MM.1S (cell line): ENCODE results near the gene DDI2.

Experiments used
- DNase-seq: peaks from one replicate; pipeline ENCODE4 v3.0.0-alpha.2; 2015
- H2AFZ ChIP-seq: fragments of 300-600 bp; sonication (generic); 2 replicates; pipeline ENCODE4 v1.6.0; 2016; ENCODE audit warnings: antibody characterized with exemption, low read length
- H3F3A ChIP-seq: fragments of 300-600 bp; sonication (generic); 2 replicates; pipeline ENCODE4 v1.6.1; 2016; ENCODE audit warnings: mild to moderate bottlenecking, antibody characterized with exemption, low read length, moderate library complexity, mixed read lengths; ENCODE audit not compliant: insufficient read depth
- H3K27ac ChIP-seq: fragments of 300-600 bp; sonication (generic); 2 replicates; pipeline ENCODE4 v1.5.1; 2016; ENCODE audit warnings: mild to moderate bottlenecking, low read length
- H3K27me3 ChIP-seq: fragments of 300-600 bp; sonication (generic); replicated peaks from 2 replicates; pipeline ENCODE4 v1.6.0; 2016; ENCODE audit warnings: low read length; ENCODE audit not compliant: insufficient read depth
- H3K36me3 ChIP-seq: fragments of 300-600 bp; sonication (generic); replicated peaks from 2 replicates; pipeline ENCODE4 v1.6.1; 2016; ENCODE audit warnings: mild to moderate bottlenecking, low read length, mixed read lengths; ENCODE audit not compliant: insufficient read depth
- H3K4me1 ChIP-seq: fragments of 300-600 bp; sonication (generic); 2 replicates; pipeline ENCODE4 v1.6.1; 2016; ENCODE audit warnings: low read length, mixed read lengths
- H3K4me2 ChIP-seq: fragments of 300-600 bp; sonication (generic); 2 replicates; pipeline ENCODE4 v1.6.0; 2016; ENCODE audit warnings: low read depth, low read length
- H3K4me3 ChIP-seq: fragments of 300-600 bp; sonication (generic); 2 replicates; pipeline ENCODE4 v1.5.1; 2016; ENCODE audit warnings: low read length, mixed read lengths
- H3K79me2 ChIP-seq: fragments of 300-600 bp; sonication (generic); 2 replicates; pipeline ENCODE4 v1.6.1; 2016; ENCODE audit warnings: mixed run types, low read length, mixed read lengths
- H3K9ac ChIP-seq: fragments of 300-600 bp; sonication (generic); 2 replicates; pipeline ENCODE4 v1.6.1; 2016; ENCODE audit warnings: low read length, mixed read lengths
- H3K9me2 ChIP-seq: fragments of 300-600 bp; sonication (generic); replicated peaks from 2 replicates; pipeline ENCODE4 v1.6.1; 2016; ENCODE audit warnings: mild to moderate bottlenecking, low read length, mixed read lengths; ENCODE audit not compliant: insufficient read depth
- H3K9me3 ChIP-seq: fragments of 300-600 bp; sonication (generic); replicated peaks from 2 replicates; pipeline ENCODE4 v1.6.1; 2016; ENCODE audit warnings: mild to moderate bottlenecking, low read length, mixed read lengths; ENCODE audit not compliant: insufficient read depth
- H4K20me1 ChIP-seq: fragments of 300-600 bp; sonication (generic); 2 replicates; pipeline ENCODE4 v1.6.1; 2016; ENCODE audit warnings: mild to moderate bottlenecking, low read length, moderate library complexity, mixed read lengths; ENCODE audit not compliant: insufficient read depth
- EZH2 ChIP-seq: fragments of 300-600 bp; sonication (generic); optimal IDR thresholded peaks from 2 replicates; pipeline ENCODE3; 2017; ENCODE audit warnings: low read depth, mild to moderate bottlenecking, antibody characterized with exemption, low read length, mixed read lengths
- EZH2phosphoT487 ChIP-seq: fragments of 300-600 bp; sonication (generic); IDR thresholded peaks from 2 replicates; pipeline ENCODE4 v1.6.1; 2018; ENCODE audit warnings: antibody characterized with exemption, low read length
- TF ChIP-seq, protein P1 (sequence below): fragments of 300-600 bp; sonication (generic); IDR thresholded peaks from 2 replicates; pipeline ENCODE4 v1.5.1; 2016; ENCODE audit warnings: antibody characterized with exemption, low read length, mixed read lengths

Gene DDI2

DNA sequence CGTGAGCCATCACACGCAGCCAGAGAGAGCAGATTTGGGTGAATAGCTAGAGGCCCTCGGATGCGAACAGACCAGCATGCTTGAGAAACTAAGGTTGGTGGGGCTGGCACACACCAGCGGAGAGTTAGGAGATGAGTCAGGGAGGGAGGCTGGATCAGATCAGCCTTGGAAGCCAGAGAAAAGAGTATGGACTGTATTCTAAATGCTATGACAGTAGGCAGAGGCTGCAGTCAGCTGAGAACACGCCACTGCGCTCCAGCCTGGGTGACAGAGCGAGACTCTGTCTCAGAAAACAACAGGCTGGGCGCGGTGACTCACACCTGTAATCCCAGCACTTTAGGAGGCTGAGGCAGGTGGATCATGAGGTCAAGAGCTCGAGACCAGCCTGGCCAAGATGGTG lies 62.9 kb downstream of the DDI2 start:
- DNase-seq, result no peak
- H3F3A ChIP-seq, result peaks cover 7% of the 10 kb centered on the region; the same call in 1 of the 2 replicates
- H4K20me1 ChIP-seq, result no peaks in the 10 kb centered on the region
- no peak overlapping the region for H3K4me3 ChIP-seq
- H3K9me3 ChIP-seq, result no peaks in the 10 kb centered on the region
- H3K4me1 ChIP-seq, result no peaks in the 10 kb centered on the region
- H3K9ac ChIP-seq, result no peak overlapping the region
- no peak overlapping the region for H3K4me2 ChIP-seq
- peaks cover 6% of the 10 kb centered on the region for H3K79me2 ChIP-seq
- no peak overlapping the region for H2AFZ ChIP-seq
- H3K9me2 ChIP-seq, result no peaks in the 10 kb centered on the region
- H3K27ac ChIP-seq, result no peak overlapping the region
- TF ChIP-seq, protein P1, sequence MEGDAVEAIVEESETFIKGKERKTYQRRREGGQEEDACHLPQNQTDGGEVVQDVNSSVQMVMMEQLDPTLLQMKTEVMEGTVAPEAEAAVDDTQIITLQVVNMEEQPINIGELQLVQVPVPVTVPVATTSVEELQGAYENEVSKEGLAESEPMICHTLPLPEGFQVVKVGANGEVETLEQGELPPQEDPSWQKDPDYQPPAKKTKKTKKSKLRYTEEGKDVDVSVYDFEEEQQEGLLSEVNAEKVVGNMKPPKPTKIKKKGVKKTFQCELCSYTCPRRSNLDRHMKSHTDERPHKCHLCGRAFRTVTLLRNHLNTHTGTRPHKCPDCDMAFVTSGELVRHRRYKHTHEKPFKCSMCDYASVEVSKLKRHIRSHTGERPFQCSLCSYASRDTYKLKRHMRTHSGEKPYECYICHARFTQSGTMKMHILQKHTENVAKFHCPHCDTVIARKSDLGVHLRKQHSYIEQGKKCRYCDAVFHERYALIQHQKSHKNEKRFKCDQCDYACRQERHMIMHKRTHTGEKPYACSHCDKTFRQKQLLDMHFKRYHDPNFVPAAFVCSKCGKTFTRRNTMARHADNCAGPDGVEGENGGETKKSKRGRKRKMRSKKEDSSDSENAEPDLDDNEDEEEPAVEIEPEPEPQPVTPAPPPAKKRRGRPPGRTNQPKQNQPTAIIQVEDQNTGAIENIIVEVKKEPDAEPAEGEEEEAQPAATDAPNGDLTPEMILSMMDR, result no peak
- TF ChIP-seq EZH2phosphoT487, result no peak
- no peak for TF ChIP-seq EZH2
- no peaks in the 10 kb centered on the region for H3K36me3 ChIP-seq
- no peaks in the 10 kb centered on the region for H3K27me3 ChIP-seq

DNA sequence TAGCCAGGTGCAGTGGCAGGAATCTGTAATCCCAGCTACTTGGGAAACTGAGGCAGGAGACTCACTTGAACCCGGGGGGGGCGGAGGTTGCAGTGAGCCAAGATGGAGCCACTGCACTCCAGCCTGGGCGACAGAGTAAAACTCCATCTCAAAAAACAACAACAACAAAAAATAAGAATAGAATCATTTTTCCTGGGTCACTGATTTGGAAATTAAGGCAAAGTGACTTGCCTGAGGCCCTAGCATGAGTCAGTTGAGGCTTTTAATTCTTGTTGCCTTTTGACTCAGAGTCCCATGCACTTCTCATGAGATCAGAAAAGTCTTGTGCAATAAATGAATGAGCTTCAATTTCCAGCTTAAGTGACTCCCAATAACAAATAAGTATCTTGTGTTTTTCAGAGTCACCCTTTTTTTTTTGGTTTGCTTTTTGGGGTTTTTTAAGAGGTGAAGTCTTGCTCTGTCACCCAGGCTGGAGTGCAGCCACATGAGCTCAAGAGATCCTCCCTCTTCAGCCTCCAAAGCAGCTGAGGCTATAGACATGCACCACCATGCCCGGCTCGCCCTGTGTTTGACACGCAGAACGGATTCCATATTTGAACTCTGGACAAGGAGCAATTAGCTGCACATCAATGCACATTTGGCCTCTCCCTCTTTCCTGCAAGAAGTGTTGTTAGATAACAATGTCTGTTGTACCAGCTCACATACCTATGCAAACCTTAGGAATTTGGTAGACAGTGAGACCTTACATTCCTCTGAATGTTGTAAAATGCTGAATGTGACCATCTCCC lies 63.5 kb downstream of the DDI2 start:
- no peak overlapping the region for H3K27ac ChIP-seq
- peaks cover 3% of the 10 kb centered on the region; the same call in 1 of the 2 replicates for H3K4me1 ChIP-seq
- H3K9me3 ChIP-seq, result no peaks in the 10 kb centered on the region
- TF ChIP-seq EZH2 (no peak), EZH2phosphoT487 (no peak)
- TF ChIP-seq, protein P1, result no peak
- H3K4me3 ChIP-seq, result no peak overlapping the region
- no peaks in the 10 kb centered on the region for H3K9me2 ChIP-seq
- no peaks in the 10 kb centered on the region for H3K36me3 ChIP-seq
- no peaks in the 10 kb centered on the region for H3K27me3 ChIP-seq
- H3K9ac ChIP-seq, result no peak overlapping the region
- H3K4me2 ChIP-seq, result no peak overlapping the region
- H3K79me2 ChIP-seq, result peaks cover 13% of the 10 kb centered on the region
- DNase-seq, result no peak
- no peak overlapping the region for H2AFZ ChIP-seq
- H3F3A ChIP-seq, result peaks cover 7% of the 10 kb centered on the region; the same call in 1 of the 2 replicates
- H4K20me1 ChIP-seq, result no peaks in the 10 kb centered on the region

DNA sequence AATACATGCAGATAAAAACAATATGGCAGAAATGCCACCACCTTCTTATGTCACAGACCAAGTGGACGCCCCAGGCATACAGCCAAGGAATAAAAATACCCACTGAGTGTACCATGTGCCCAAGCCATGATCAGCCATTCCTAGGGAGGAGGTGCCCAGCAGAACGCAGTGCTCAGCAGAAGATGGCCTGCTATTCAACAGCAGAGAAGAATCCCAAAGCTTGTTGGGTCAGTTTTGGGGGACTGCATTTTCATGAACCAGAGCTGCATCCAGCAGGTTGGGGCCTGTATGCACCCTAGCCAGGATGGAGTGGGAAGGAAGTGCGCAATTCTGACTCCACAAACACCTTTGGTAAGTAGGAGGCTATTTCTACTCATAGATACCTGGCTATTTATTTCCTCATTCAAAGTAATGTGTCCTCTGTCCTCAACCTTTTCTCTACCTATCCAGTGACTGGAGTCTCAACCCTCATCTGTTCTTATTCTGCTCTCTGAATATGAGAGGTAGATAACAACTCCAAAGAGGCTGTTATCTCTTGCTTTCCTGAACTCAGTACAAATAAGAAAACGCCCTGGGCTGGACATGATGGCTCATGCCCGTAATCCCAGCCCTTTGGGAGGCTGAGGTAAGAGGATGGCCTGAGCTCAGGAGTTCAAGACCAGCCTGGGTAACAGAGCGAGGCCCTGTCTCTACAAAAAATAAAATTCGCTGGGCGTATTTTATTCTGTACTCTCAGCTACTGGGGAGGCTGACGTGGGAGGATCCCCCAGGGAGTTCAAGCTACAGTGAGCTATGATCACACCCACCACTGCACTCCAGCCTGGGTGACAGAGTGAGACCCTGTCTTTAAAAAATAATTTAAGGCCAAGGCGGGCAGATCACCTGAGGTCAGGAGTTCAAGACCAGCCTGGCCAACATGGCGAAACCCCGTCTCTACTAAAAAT lies 64.4 kb downstream of the DDI2 start:
- Histone ChIP-seq H3K4me2 (no peak overlapping the region), H3K36me3 (no peaks in the 10 kb centered on the region), H2AFZ (no peak overlapping the region), H3K27ac (no peak overlapping the region), H4K20me1 (no peaks in the 10 kb centered on the region), H3K9me2 (no peaks in the 10 kb centered on the region), H3K4me3 (no peak overlapping the region), H3K9ac (no peak overlapping the region), H3K79me2 (peaks cover 21% of the 10 kb centered on the region), H3K27me3 (no peaks in the 10 kb centered on the region), H3K4me1 (peaks cover 6% of the 10 kb centered on the region; the same call in 1 of the 2 replicates), H3K9me3 (no peaks in the 10 kb centered on the region), H3F3A (peaks cover 7% of the 10 kb centered on the region; the same call in 1 of the 2 replicates)
- TF ChIP-seq EZH2 (no peak), EZH2phosphoT487 (no peak)
- TF ChIP-seq, protein P1, result no peak
- no peak for DNase-seq
